Fibroblast of pulmonary artery (primary cell): ENCODE measurements around the gene GPR62.
A peak's percentile ranks its signal among the peaks of the same experiment; 100 is the strongest.

Experiments used
- DNase-seq: peaks from one replicate; pipeline ENCODE4 v3.0.0-alpha.2; 2010; ENCODE audit warnings: low read depth
- H3K4me3 ChIP-seq: replicated peaks from 2 replicates; pipeline ENCODE4 v1.5.1; 2011; ENCODE audit warnings: low read depth, mild to moderate bottlenecking, control low read depth, low read length, moderate library complexity
- CTCF ChIP-seq: IDR thresholded peaks from 2 replicates; pipeline ENCODE4 v1.5.1; 2011; ENCODE audit warnings: mild to moderate bottlenecking, control low read depth, low read length, inconsistent platforms; ENCODE audit errors: missing control alignments

The GPR62 gene

GRCh38 chr3:51982352-51982837 lies 27.2 kb downstream of the GPR62 start:
- H3K4me3 ChIP-seq = peak overlapping the region; percentile 65
- peak; percentile 47 for TF ChIP-seq CTCF
- DNase-seq = no peak

- DNase-seq = peak; percentile 91
- peak within 1 kb of the TSS; percentile 65 for H3K4me3 ChIP-seq
- no peak for TF ChIP-seq CTCF
These were observed 27.8 kb downstream of the GPR62 start, which contains the start of gene ACY1 for GRCh38 chr3:51982838-51983577. Gene ACY1, plus strand, starts transcription at chr3:51983535. Its CDS starts 530 bp downstream, at chr3:51984065.

- TF ChIP-seq CTCF = no peak
- DNase-seq = no peak
- H3K4me3 ChIP-seq = peak overlapping the region; percentile 65
These were observed 28.5 kb downstream of the GPR62 start for GRCh38 chr3:51983578-51984268.

GRCh38 chr3:51984269-51984647 lies 29.1 kb downstream of the GPR62 start:
- TF ChIP-seq CTCF = no peak
- H3K4me3 ChIP-seq = no peak overlapping the region
- DNase-seq = no peak

GRCh38 chr3:51985063-51985462 lies 29.9 kb downstream of the GPR62 start:
- no peak for DNase-seq
- H3K4me3 ChIP-seq = no peak overlapping the region
- TF ChIP-seq CTCF = no peak

GRCh38 chr3:51986010-51986947 lies 31.1 kb downstream of the GPR62 start:
- H3K4me3 ChIP-seq = no peak overlapping the region
- no peak for DNase-seq
- TF ChIP-seq CTCF = no peak
